Smooth muscle cell (in vitro differentiated cells): ENCODE data around the gene CD164L2. TPM values are rescaled to one million over a fixed set of nuclear protein-coding genes. Genes with fewer than 3 reads are reported as not detected.
"Not testable (repeated sequence)": the region's sequence is repeated elsewhere in the genome, so short reads cannot be mapped to it uniquely, and the experiment has no call there.

Source experiments
- DNase-seq: peaks from one replicate; lab custom pipeline; 2025; ENCODE audit not compliant: unreplicated experiment; lab: John Stamatoyannopoulos, UW
- H2AFZ ChIP-seq: fragments of 200-600 bp; sonication (generic); 2 replicates; pipeline ENCODE4 v1.6.0; 2016; ENCODE audit warnings: antibody characterized with exemption, low read depth, mild to moderate bottlenecking
- H3F3A ChIP-seq: fragments of 200-600 bp; sonication (generic); 2 replicates; pipeline ENCODE4 v1.6.0; 2017; ENCODE audit warnings: antibody characterized with exemption, low read depth
- H3K27ac ChIP-seq: fragments of 200-600 bp; sonication (generic); 2 replicates; pipeline ENCODE4 v1.5.1; 2016; ENCODE audit warnings: low read depth, mild to moderate bottlenecking
- H3K27me3 ChIP-seq: fragments of 200-600 bp; sonication (generic); 2 replicates; pipeline ENCODE4 v1.6.1; 2016; ENCODE audit warnings: low read depth, mild to moderate bottlenecking
- H3K36me3 ChIP-seq: fragments of 200-600 bp; sonication (generic); 2 replicates; pipeline ENCODE4 v1.5.1; 2016; ENCODE audit warnings: low read depth
- H3K4me1 ChIP-seq: fragments of 200-600 bp; sonication (generic); 2 replicates; pipeline ENCODE4 v1.5.1; 2016; ENCODE audit warnings: low read depth
- H3K4me2 ChIP-seq: fragments of 200-600 bp; sonication (generic); 2 replicates; pipeline ENCODE4 v1.6.0; 2016; ENCODE audit warnings: mild to moderate bottlenecking
- H3K4me3 ChIP-seq: fragments of 200-600 bp; sonication (generic); 2 replicates; pipeline ENCODE4 v1.5.1; 2016; ENCODE audit warnings: mild to moderate bottlenecking
- H3K79me2 ChIP-seq: fragments of 200-600 bp; sonication (generic); 2 replicates; pipeline ENCODE4 v1.6.0; 2016; ENCODE audit warnings: low read depth, mild to moderate bottlenecking
- H3K9ac ChIP-seq: fragments of 200-600 bp; sonication (generic); 2 replicates; pipeline ENCODE4 v1.6.0; 2016; ENCODE audit warnings: low read depth
- H3K9me3 ChIP-seq: fragments of 200-600 bp; sonication (generic); replicated peaks from 2 replicates; pipeline ENCODE4 v1.5.1; 2016; ENCODE audit warnings: low read depth
- H4K20me1 ChIP-seq: fragments of 200-600 bp; sonication (generic); 2 replicates; pipeline ENCODE4 v1.6.0; 2016; ENCODE audit warnings: low read depth
- WGBS: methylation state at CpG from one replicate; pipeline ENCODE4 v1.1.7; 2016; ENCODE audit warnings: low lambda C conversion rate; 5-methylcytosine and 5-hydroxymethylcytosine counted together
- polyA plus RNA-seq: library from polyadenylated mRNA; unstranded; fragments of >200 nt; fragmentation: Nextera tagmentation; extraction: Ambion mirVana; gene quantifications from 2 replicates; pipeline ENCODE4 v1.2.1, GENCODE V29; 2016
- total RNA-seq: library from RNA; depleted of rRNA; stranded (reverse); fragments of >200 nt; gene quantifications from 2 replicates; pipeline ENCODE4 v1.2.3, GENCODE V29; 2014
- TF ChIP-seq, protein P1 (sequence below): fragments of 200-600 bp; sonication (generic); IDR thresholded peaks from 2 replicates; pipeline ENCODE4 v1.5.1; 2017; ENCODE audit warnings: borderline replicate concordance, mild to moderate bottlenecking, antibody characterized with exemption; ENCODE audit not compliant: insufficient read depth, poor library complexity, severe bottlenecking

Gene CD164L2
- total and polyA plus RNA-seq, 2 experiments from 2014 or later = 0.31 to 0.45 TPM

DNA sequence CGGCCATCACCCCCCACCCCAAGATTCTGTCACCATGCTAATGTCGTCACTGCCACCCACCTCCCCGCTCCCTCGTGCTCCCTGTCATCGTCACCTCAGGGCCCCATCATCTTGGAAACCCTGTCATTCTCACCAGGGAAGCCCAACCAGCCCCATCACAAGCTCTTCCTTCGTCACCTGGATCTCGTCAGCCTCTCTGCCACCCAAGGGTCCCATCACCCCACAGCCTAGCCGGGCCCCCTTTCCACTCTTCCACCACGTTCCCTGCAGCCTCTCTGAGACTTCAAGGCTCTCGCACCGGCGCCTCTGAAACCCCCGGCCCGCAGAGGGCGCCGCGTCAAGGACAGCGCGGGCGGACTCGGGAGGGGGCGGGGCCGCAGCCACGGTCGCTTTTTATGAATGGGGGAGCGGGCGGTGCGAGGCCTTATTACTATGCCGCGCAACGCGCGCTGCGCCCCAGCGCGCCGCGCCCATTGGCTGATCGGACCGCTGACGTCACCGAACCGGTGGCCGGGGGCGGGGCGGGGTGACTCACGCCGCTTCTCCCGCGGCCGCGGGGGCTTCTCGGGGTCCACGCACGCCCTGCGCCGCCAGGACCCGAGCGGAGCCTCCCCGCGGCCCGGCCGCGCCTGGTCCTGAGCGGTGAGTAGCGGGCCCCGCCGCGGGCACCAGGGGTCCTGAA lies 9.1 kb upstream of the CD164L2 start, which contains the start of gene GPR3:
Gene GPR3, plus strand, starts transcription at position 527 of the 682 bp plus-strand sequence. CDS start 1,177 bp downstream, outside the sequence.
- Histone ChIP-seq H3F3A (peaks cover 5% of the 10 kb centered on the region), H3K9ac (peak within 1 kb of the TSS; percentile 94), H3K4me2 (peak within 1 kb of the TSS; percentile 97), H3K27ac (no peak within 1 kb of the TSS), H3K4me3 (peak within 1 kb of the TSS; percentile 76), H2AFZ (peak within 1 kb of the TSS; percentile 47), H3K79me2 (no peaks in the 10 kb centered on the region), H4K20me1 (no peaks in the 10 kb centered on the region), H3K36me3 (no peaks in the 10 kb centered on the region), H3K27me3 (no peaks in the 10 kb centered on the region), H3K9me3 (no peaks in the 10 kb centered on the region), H3K4me1 (peaks cover 4% of the 10 kb centered on the region)
- DNase-seq = peak; percentile 88
- WGBS = 1% methylated on average over 58 of the region's 69 CpGs
- TF ChIP-seq, protein P1, sequence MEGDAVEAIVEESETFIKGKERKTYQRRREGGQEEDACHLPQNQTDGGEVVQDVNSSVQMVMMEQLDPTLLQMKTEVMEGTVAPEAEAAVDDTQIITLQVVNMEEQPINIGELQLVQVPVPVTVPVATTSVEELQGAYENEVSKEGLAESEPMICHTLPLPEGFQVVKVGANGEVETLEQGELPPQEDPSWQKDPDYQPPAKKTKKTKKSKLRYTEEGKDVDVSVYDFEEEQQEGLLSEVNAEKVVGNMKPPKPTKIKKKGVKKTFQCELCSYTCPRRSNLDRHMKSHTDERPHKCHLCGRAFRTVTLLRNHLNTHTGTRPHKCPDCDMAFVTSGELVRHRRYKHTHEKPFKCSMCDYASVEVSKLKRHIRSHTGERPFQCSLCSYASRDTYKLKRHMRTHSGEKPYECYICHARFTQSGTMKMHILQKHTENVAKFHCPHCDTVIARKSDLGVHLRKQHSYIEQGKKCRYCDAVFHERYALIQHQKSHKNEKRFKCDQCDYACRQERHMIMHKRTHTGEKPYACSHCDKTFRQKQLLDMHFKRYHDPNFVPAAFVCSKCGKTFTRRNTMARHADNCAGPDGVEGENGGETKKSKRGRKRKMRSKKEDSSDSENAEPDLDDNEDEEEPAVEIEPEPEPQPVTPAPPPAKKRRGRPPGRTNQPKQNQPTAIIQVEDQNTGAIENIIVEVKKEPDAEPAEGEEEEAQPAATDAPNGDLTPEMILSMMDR = peak; percentile 48

DNA sequence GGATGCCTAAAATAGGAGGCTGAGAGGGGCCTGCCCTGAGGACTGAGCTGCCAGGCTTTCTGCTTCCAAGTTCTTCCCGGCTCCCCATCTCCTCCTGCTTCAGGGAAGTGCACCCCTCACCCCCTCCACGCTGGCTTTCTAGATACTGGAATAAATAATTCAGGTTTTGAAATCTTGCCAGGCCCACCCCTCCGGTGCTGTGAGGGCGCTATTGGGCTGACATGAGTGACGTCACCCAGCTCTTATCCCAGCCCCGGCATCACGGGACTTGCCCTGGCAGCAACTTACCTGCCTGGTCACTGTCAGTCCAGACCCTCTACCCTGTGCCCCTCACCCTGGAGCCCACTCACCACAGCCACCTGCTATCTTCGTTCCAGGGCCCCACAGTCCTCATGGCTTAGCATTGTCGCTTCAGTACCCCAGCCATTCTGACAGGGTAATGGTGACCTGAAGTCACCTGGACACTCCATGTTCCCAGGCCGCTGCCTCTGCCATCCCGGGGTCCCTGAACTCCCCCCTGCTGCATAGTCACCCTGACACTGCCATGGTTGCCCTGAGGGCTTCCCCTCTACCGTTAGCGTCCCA lies 8.5 kb upstream of the CD164L2 start:
- no peak for DNase-seq
- peak overlapping the region; percentile 76 for H3K4me3 ChIP-seq
- peaks cover 4% of the 10 kb centered on the region for H3K4me1 ChIP-seq
- no peaks in the 10 kb centered on the region for H3K36me3 ChIP-seq
- no peak overlapping the region for H3K27ac ChIP-seq
- 27% methylated on average over 11 of the region's 13 CpGs for WGBS
- H3K9me3 ChIP-seq = no peaks in the 10 kb centered on the region
- no peaks in the 10 kb centered on the region for H4K20me1 ChIP-seq
- H3F3A ChIP-seq = peaks cover 5% of the 10 kb centered on the region
- H2AFZ ChIP-seq = no peak overlapping the region
- peak overlapping the region; percentile 43 for H3K9ac ChIP-seq
- peak overlapping the region; percentile 97 for H3K4me2 ChIP-seq
- no peaks in the 10 kb centered on the region for H3K79me2 ChIP-seq
- no peaks in the 10 kb centered on the region for H3K27me3 ChIP-seq
- TF ChIP-seq, protein P1 = no peak

DNA sequence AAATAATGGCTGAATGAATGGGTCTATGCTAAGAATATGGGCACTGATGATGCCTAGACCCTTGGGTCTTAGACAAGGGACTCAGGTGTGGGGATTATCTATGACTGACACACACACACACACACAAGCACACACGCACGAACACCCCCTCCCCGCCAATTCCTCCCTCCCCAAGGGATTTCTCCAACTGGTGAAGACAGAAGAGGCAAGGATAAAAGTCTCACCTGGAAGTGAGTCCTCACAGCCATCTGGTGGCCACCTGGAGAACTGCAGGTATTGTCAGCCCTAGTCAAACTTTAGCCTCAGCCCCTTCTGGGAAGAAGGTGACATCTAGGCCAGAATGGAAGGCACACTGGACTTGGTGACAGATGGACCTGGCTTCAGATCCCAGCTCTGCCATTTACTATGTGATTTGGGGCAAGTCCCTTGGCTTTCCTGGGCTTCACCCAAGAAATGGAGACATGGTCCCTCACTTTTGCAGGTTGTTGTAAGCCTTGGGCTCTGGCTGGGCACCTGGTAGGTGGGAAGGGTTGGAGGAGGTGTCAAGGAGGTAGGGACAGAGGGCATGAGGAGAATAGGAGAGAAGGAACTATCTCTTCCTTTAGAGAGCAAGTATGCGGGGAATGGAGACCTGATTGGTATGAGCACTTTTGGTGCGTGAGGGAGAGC lies 5.3 kb upstream of the CD164L2 start:
- no peak overlapping the region for H3K4me3 ChIP-seq
- H2AFZ ChIP-seq = no peak overlapping the region
- no peaks in the 10 kb centered on the region for H3K27me3 ChIP-seq
- H3F3A ChIP-seq = no peaks in the 10 kb centered on the region
- H3K9me3 ChIP-seq = no peaks in the 10 kb centered on the region
- H3K9ac ChIP-seq = no peak overlapping the region
- no peak overlapping the region for H3K27ac ChIP-seq
- TF ChIP-seq, protein P1 = peak; percentile 92
- H3K36me3 ChIP-seq = no peaks in the 10 kb centered on the region
- H3K4me1 ChIP-seq = peaks cover 4% of the 10 kb centered on the region
- no peaks in the 10 kb centered on the region for H3K79me2 ChIP-seq
- no peak for DNase-seq
- 41% methylated on average over 5 of the region's 5 CpGs for WGBS
- H4K20me1 ChIP-seq = no peaks in the 10 kb centered on the region
- H3K4me2 ChIP-seq = no peak overlapping the region

DNA sequence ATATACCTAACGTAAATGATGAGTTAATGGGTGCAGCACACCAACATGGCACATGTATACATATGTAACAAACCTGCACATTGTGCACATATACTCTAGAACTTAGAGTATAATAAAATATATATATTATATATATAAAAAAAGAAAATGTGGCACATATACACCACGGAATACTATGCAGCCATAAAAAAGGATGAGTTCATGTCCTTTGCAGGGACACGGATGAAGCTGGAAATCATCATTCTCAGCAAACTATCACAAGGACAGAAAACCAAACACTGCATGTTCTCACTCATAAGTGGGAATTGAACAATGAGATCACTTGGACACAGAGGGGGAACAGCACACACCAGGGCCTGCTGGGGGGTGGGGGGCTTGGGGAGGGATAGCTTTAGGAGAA lies 1.7 kb upstream of the CD164L2 start:
- not testable (repeated sequence) for H3K4me2 ChIP-seq, H3K79me2 ChIP-seq, H3K27ac ChIP-seq, H3K9ac ChIP-seq, H2AFZ ChIP-seq, H3K36me3 ChIP-seq, DNase-seq, H3F3A ChIP-seq, H3K9me3 ChIP-seq, H4K20me1 ChIP-seq, H3K4me1 ChIP-seq, H3K4me3 ChIP-seq, H3K27me3 ChIP-seq
- 89% methylated on average over 3 of the region's 3 CpGs for WGBS
